ENCODE data around the gene IL17RC.
A peak's percentile ranks its signal among the peaks of the same experiment; 100 is the strongest.

Gene IL17RC

DNA sequence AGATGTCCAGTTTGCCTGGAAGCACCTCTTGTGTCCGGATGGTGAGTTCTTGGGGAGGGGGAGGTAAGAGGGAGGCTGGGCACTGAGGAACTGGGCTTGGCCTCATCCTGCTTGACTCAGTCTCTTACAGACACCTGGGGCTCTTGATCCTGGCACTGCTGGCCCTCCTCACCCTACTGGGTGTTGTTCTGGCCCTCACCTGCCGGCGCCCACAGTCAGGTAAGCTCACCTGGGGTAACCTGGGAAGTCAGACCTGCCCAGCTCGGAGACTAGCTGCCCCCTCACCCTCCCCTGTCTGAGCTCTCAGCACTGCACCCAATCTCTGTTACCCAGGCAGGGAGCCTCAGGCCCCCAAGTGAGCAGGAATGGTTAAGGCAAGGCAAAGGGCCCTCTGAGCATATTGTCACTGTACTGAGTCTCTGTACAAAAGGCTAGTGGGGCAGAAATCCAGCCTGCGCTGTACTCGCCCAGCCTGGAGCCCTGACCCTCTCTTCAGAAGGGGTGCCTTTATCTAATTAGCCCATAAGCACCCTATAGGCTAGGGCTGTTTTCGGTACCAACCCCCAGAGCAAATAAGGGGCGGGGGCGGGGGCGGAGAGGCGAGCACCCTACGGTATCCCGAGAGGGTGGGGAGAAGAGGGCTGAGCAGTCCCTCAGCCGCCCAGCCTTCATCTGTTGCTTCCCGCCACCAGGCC is 2.2 kb upstream of the IL17RC start:
- DNase-seq (no peak), ATAC-seq (replicated peaks) (no peak)
- Mint-ChIP-seq H3K36me3 (ENCODE audit: insufficient read depth) (peaks cover 3% of the 10 kb centered on the region), H3K27ac (no peak overlapping the region), H3K4me1 (ENCODE audit: low read depth in 2 of 2) (peaks cover 9 to 20% of the 10 kb centered on the region in 2 donors), H3K9me3 (no peaks in the 10 kb centered on the region), H3K27me3 (no peaks in the 10 kb centered on the region), H3K4me3 (peak overlapping the region; percentile 73 to 77)

- peak overlapping the region; percentile 73 to 77 for H3K4me3 Mint-ChIP-seq
- no peak for DNase-seq
- H3K27ac Mint-ChIP-seq, result no peak overlapping the region
- peak; percentile 50 for ATAC-seq (replicated peaks)
- no peaks in the 10 kb centered on the region for H3K9me3 Mint-ChIP-seq
- H3K36me3 Mint-ChIP-seq (ENCODE audit: insufficient read depth), result peaks cover 3% of the 10 kb centered on the region
- H3K4me1 Mint-ChIP-seq (ENCODE audit: low read depth in 2 of 2), result peaks cover 9 to 20% of the 10 kb centered on the region in 2 donors
- no peaks in the 10 kb centered on the region for H3K27me3 Mint-ChIP-seq
Observed at GRCh38 chr3:9915254-9916141, 1.4 kb upstream of the IL17RC start.

DNA sequence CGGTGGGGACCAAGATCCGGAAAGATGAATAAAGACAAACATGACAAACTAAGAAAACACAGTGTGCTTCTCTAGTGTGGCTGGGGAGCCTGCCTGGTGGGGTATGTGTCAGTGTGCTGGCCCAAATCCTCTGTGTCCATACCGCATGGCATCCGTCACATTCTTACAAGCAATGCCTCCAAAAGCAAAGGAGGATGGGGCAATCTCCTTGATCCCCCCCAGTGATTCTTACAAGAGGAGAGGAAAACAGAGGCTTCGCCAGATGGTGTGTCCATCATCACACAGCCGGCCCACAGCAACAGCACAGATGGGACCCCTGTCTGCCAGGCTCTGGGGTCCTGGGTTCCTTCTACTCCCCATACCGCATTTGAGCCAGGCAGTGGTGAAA is 558 bp upstream of the IL17RC start:
- no peak for DNase-seq
- Mint-ChIP-seq H3K4me3 (peak overlapping the region; percentile 73 to 77), H3K4me1 (ENCODE audit: low read depth in 2 of 2) (peaks cover 9 to 18% of the 10 kb centered on the region in 2 donors), H3K27me3 (no peaks in the 10 kb centered on the region), H3K9me3 (no peaks in the 10 kb centered on the region), H3K27ac (no peak overlapping the region), H3K36me3 (ENCODE audit: insufficient read depth) (peaks cover 3% of the 10 kb centered on the region)
- no peak for ATAC-seq (replicated peaks)

GRCh38 chr3:9917820-9918219 is 922 bp downstream of the IL17RC start:
- Mint-ChIP-seq H3K27ac (no peak overlapping the region), H3K4me3 (no peak overlapping the region), H3K9me3 (no peaks in the 10 kb centered on the region), H3K4me1 (ENCODE audit: low read depth in 2 of 2) (peaks cover 5 to 6% of the 10 kb centered on the region in 2 donors), H3K27me3 (peaks cover 7 to 8% of the 10 kb centered on the region in 2 donors), H3K36me3 (ENCODE audit: insufficient read depth) (no peaks in the 10 kb centered on the region)
- no peak for DNase-seq
- ATAC-seq (replicated peaks), result no peak

- Mint-ChIP-seq H3K27me3 (peaks cover 11 to 13% of the 10 kb centered on the region in 2 donors), H3K4me1 (ENCODE audit: low read depth in 2 of 2) (peaks cover 5 to 6% of the 10 kb centered on the region in 2 donors), H3K27ac (no peak overlapping the region), H3K4me3 (no peak overlapping the region), H3K9me3 (no peaks in the 10 kb centered on the region), H3K36me3 (ENCODE audit: insufficient read depth) (no peaks in the 10 kb centered on the region)
- ATAC-seq (replicated peaks) (no peak), DNase-seq (no peak)
Observed at GRCh38 chr3:9918261-9919038, 1.6 kb downstream of the IL17RC start.

DNA sequence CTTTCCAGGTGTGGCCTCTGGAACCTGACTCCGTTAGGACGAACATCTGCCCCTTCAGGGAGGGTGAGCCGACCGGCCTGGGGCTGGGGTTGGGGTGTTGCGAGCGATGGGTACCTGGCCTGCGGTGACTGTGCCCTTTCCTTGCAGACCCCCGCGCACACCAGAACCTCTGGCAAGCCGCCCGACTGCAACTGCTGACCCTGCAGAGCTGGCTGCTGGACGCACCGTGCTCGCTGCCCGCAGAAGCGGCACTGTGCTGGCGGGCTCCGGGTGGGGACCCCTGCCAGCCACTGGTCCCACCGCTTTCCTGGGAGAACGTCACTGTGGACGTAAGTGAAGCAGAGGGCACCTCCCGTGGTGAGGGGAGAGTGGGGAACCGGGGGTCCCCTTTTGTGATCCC is 11.3 kb downstream of the IL17RC start:
- Mint-ChIP-seq H3K27me3 (peaks cover 20 to 21% of the 10 kb centered on the region in 2 donors), H3K4me3 (no peak overlapping the region), H3K4me1 (ENCODE audit: low read depth in 2 of 2) (peaks cover 9 to 10% of the 10 kb centered on the region in 2 donors), H3K9me3 (no peaks in the 10 kb centered on the region), H3K36me3 (ENCODE audit: insufficient read depth) (peaks cover 11% of the 10 kb centered on the region), H3K27ac (no peak overlapping the region)
- DNase-seq (no peak), ATAC-seq (replicated peaks) (no peak)

GRCh38 chr3:9930804-9931418 is 14.0 kb downstream of the IL17RC start:
- ATAC-seq (replicated peaks) (no peak), DNase-seq (no peak)
- Mint-ChIP-seq H3K27me3 (no peaks in the 10 kb centered on the region), H3K36me3 (ENCODE audit: insufficient read depth) (peaks cover 21% of the 10 kb centered on the region), H3K9me3 (no peaks in the 10 kb centered on the region), H3K4me1 (ENCODE audit: low read depth in 2 of 2) (peaks cover 30 to 33% of the 10 kb centered on the region in 2 donors), H3K27ac (peak overlapping the region; percentile 98 to 100), H3K4me3 (no peak overlapping the region)

DNA sequence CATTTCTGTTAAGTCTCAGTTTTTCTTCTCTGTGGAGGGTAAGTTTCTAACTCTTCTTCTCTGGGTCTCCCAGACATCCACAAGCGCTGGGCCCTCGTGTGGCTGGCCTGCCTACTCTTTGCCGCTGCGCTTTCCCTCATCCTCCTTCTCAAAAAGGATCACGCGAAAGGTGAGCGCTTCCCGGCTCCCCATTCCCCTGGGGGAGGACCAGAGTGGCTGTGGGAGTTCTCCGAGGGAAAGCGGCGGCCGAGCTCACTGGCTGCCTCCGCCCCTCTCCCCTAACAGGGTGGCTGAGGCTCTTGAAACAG is 15.6 kb downstream of the IL17RC start:
- Mint-ChIP-seq H3K4me1 (ENCODE audit: low read depth in 2 of 2) (peaks cover 30 to 36% of the 10 kb centered on the region in 2 donors), H3K36me3 (ENCODE audit: insufficient read depth) (peaks cover 21% of the 10 kb centered on the region), H3K27ac (peak overlapping the region; percentile 98 to 100), H3K27me3 (no peaks in the 10 kb centered on the region), H3K9me3 (no peaks in the 10 kb centered on the region), H3K4me3 (peak overlapping the region; percentile 94 to 97)
- no peak for ATAC-seq (replicated peaks)
- DNase-seq, result no peak

DNA sequence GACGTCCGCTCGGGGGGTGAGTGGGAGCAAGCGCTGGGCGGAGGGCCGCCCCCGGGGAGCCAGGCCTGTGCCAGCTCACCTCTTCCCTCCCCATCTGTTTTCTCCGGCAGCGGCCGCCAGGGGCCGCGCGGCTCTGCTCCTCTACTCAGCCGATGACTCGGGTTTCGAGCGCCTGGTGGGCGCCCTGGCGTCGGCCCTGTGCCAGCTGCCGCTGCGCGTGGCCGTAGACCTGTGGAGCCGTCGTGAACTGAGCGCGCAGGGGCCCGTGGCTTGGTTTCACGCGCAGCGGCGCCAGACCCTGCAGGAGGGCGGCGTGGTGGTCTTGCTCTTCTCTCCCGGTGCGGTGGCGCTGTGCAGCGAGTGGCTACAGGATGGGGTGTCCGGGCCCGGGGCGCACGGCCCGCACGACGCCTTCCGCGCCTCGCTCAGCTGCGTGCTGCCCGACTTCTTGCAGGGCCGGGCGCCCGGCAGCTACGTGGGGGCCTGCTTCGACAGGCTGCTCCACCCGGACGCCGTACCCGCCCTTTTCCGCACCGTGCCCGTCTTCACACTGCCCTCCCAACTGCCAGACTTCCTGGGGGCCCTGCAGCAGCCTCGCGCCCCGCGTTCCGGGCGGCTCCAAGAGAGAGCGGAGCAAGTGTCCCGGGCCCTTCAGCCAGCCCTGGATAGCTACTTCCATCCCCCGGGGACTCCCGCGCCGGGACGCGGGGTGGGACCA is 16.1 kb downstream of the IL17RC start:
- H3K27ac Mint-ChIP-seq, result peak overlapping the region; percentile 98 to 100
- peak overlapping the region; percentile 94 to 97 for H3K4me3 Mint-ChIP-seq
- no peaks in the 10 kb centered on the region for H3K27me3 Mint-ChIP-seq
- H3K36me3 Mint-ChIP-seq (ENCODE audit: insufficient read depth), result peaks cover 21% of the 10 kb centered on the region
- ATAC-seq (replicated peaks) (peak; percentile 69), DNase-seq (peak; percentile 80 to 82 (median 80))
- H3K4me1 Mint-ChIP-seq (ENCODE audit: low read depth in 2 of 2), result peaks cover 30 to 36% of the 10 kb centered on the region in 2 donors
- H3K9me3 Mint-ChIP-seq, result no peaks in the 10 kb centered on the region

GRCh38 chr3:9933561-9934234 is 16.8 kb downstream of the IL17RC start, which contains the start of gene CRELD1:
CRELD1 (plus strand) TSS chr3:9933834; CDS start chr3:9934439, 605 bp downstream.
- Mint-ChIP-seq H3K27me3 (no peaks in the 10 kb centered on the region), H3K4me1 (ENCODE audit: low read depth in 2 of 2) (peaks cover 30 to 36% of the 10 kb centered on the region in 2 donors), H3K9me3 (no peaks in the 10 kb centered on the region), H3K4me3 (peak within 1 kb of the TSS; percentile 94 to 97), H3K27ac (peak within 1 kb of the TSS; percentile 98 to 100), H3K36me3 (ENCODE audit: insufficient read depth) (peaks cover 25% of the 10 kb centered on the region)
- ATAC-seq (replicated peaks), result peak; percentile 78
- DNase-seq, result peak; percentile 97 to 98 (median 98)

- DNase-seq (no peak), ATAC-seq (replicated peaks) (peak; percentile 6)
- peak overlapping the region; percentile 94 to 97 for H3K4me3 Mint-ChIP-seq
- peaks cover 25% of the 10 kb centered on the region for H3K36me3 Mint-ChIP-seq (ENCODE audit: insufficient read depth)
- peak overlapping the region; percentile 98 to 100 for H3K27ac Mint-ChIP-seq
- peaks cover 30 to 36% of the 10 kb centered on the region in 2 donors for H3K4me1 Mint-ChIP-seq (ENCODE audit: low read depth in 2 of 2)
- H3K27me3 Mint-ChIP-seq, result no peaks in the 10 kb centered on the region
- no peaks in the 10 kb centered on the region for H3K9me3 Mint-ChIP-seq
Observed at GRCh38 chr3:9934235-9934621, 17.3 kb downstream of the IL17RC start.

DNA sequence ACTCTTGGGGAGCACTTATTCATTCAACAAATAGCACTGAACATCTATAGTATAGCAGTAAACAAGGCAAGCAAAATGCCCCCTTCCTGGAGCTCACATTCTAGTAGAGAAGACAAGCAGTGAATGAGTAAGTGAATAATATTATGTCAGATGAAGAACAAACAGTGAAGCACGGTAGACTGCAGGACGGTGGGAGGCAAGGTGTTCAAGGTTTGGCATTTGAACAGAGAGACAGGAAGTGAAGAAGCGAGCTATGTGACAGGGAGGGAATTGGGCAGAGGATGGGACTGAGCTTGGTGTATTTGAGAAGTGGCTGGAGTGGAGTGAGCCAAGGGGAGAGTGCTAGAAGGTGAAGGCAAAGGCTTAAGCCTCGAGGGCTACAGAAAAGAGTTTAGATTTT is 18.1 kb downstream of the IL17RC start:
- no peak for ATAC-seq (replicated peaks)
- DNase-seq, result no peak
- Mint-ChIP-seq H3K4me3 (peak overlapping the region; percentile 94 to 97), H3K9me3 (no peaks in the 10 kb centered on the region), H3K36me3 (ENCODE audit: insufficient read depth) (peaks cover 25% of the 10 kb centered on the region), H3K27ac (peak overlapping the region; percentile 98 to 100), H3K27me3 (no peaks in the 10 kb centered on the region), H3K4me1 (ENCODE audit: low read depth in 2 of 2) (peaks cover 30 to 36% of the 10 kb centered on the region in 2 donors)
